Adrenal gland (tissue), 12 donors: ENCODE results near the gene CDH16. TPM values are rescaled to one million over a fixed set of nuclear protein-coding genes. Genes with fewer than 3 reads are reported as not detected.

Experiments used
- DNase-seq, 7 donors: peaks; one replicate each; pipeline ENCODE4 v3.0.0-alpha.2; 2019 to 2020
- H3K27ac ChIP-seq, 5 donors: fragments of 200-600 bp; sonication (generic) in 4 of 5; 1 replicate in 3 of 5; 2 replicates in 2 of 5; pipeline versions ENCODE4 v1.5.1 to v1.8.0; 2016 to 2020; ENCODE audit warnings: mild to moderate bottlenecking in 1 of 5
- H3K27me3 ChIP-seq: fragments of 200-600 bp; 2 replicates; pipeline ENCODE4 v1.8.0; 2021
- H3K36me3 ChIP-seq, 2 donors: fragments of 200-600 bp; replicated peaks in 1 of 2; 1 replicate in 1 of 2; 2 replicates in 1 of 2; pipeline versions ENCODE4 v1.5.1 to v1.8.0; 2018 to 2022
- H3K4me1 ChIP-seq, 2 donors: fragments of 200-600 bp; replicated peaks in 1 of 2; 1 replicate in 1 of 2; 2 replicates in 1 of 2; pipeline versions ENCODE4 v1.5.1 to v1.8.0; 2018 to 2021
- H3K4me3 ChIP-seq, 4 donors: fragments of 200-600 bp; sonication (generic) in 3 of 4; one replicate each; pipeline ENCODE4 v1.5.1; 2016 to 2018
- H3K9me3 ChIP-seq, 3 donors: fragments of 200-600 bp; sonication (generic) in 1 of 3; replicated peaks in 1 of 3; 1 replicate in 2 of 3; 2 replicates in 1 of 3; pipeline versions ENCODE4 v1.5.1 to v1.8.0; 2016 to 2021
- POLR2A ChIP-seq, 2 donors: fragments of 450-650 bp; IDR thresholded peaks; one replicate each; pipeline ENCODE4 v1.6.1; 2017; ENCODE audit warnings: antibody characterized with exemption in 2 of 2, mild to moderate bottlenecking in 2 of 2, moderate library complexity in 1 of 2
- WGBS, 4 donors: extraction: QIAGEN DNeasy Blood & Tissue Kit in 2 of 4; methylation state at CpG; one replicate each; pipeline versions ENCODE4 v1.1.5 to v1.1.7; 2013 to 2017; 5-methylcytosine and 5-hydroxymethylcytosine counted together
- intact Hi-C, 2 donors: fragments of 100-400 bp; cut with DNase I; formaldehyde crosslinking; loops; one replicate each; pipeline versions ENCODE4 v1.14.1 to v1.15.0; 2022 to 2023
- polyA plus RNA-seq, 3 donors: library from polyadenylated mRNA; stranded (reverse); fragments of 200-250 nt in 2 of 3; fragments of 350-450 nt in 1 of 3; fragmentation: Illumina TruSeq in 1 of 3; extraction: RNeasy Lipid Tissue Mini Kit (QIAGEN cat#74804) in 1 of 3; gene quantifications; one replicate each; pipeline ENCODE4 v1.2.3, GENCODE V29; 2013 to 2014
- total RNA-seq, 9 donors: library from RNA; depleted of rRNA in 4 of 9; stranded (reverse); fragments of >200 nt in 4 of 9; fragments of 120-200 nt in 1 of 9; fragmentation: NEBNext Ultra II Directional in 1 of 9; extraction: Animal tissue kit (Norgen Biotek cat#: 25700) in 1 of 9; gene quantifications; one replicate each; pipeline versions ENCODE4 v1.1.0 to v1.2.4, GENCODE V29; 2013 to 2023
- TF ChIP-seq, protein P1 (sequence below), 6 experiments: fragments of 450-650 bp in 4 of 6; fragments of 200-600 bp in 2 of 6; sonication (generic) in 1 of 6; IDR thresholded peaks; 1 replicate in 5 of 6; 2 replicates in 1 of 6; pipeline versions ENCODE4 v1.5.1 to v1.8.0; 2016 to 2021; ENCODE audit warnings: antibody characterized with exemption in 6 of 6, mild to moderate bottlenecking in 2 of 6, moderate library complexity in 1 of 6
- donor health status: healthy with polysubstance abuse.
- donor health status: Bipolar disorder and iron deficiency.
- donor health status: DM: yes; HTN: yes; CAD: no.
- donor health status: DM: no; HTN: no; CAD: no.
- donor health status: DM: no; HTN: no; CAD: no.
- donor health status: DM: yes; HTN: yes; CAD: no.

The CDH16 gene
- total and polyA plus RNA-seq, 12 donors = 0.69 TPM; not detected in 11

DNA sequence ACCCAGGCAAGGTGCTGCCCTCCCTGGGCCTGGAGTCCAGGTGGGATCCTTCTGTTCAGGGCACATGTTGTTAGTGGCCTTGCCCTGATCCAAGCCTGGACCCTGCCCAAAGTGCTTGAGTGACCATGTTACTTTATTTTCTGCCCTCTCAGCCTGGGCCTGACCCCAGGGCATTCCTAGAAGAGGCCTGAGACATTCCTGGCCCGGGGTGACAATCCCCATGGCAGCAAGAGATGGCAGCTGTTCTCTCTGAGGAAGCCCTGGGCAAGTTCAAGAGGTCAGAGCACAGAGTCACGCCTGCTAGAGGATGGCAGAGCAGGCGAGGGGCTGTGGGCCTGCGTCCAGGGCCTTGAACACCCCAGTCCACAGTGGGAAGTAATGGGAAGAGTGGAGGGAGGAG lies 5.0 kb downstream of the CDH16 start:
- Histone ChIP-seq H3K36me3 (no peaks in the 10 kb centered on the region), H3K9me3 (no peaks in the 10 kb centered on the region), H3K27me3 (no peaks in the 10 kb centered on the region), H3K4me3 (no peak overlapping the region), H3K4me1 (no peaks in the 10 kb centered on the region), H3K27ac (no peak overlapping the region)
- intact Hi-C loops = no loop called here
- 60 to 85% (median 79%) methylated on average over 2 to 4 of the region's 4 CpGs for WGBS, 4 donors
- no peak for DNase-seq
- TF ChIP-seq POLR2A (IDR thresholded peaks at IDR 0.05) = no peak
- TF ChIP-seq, protein P1, sequence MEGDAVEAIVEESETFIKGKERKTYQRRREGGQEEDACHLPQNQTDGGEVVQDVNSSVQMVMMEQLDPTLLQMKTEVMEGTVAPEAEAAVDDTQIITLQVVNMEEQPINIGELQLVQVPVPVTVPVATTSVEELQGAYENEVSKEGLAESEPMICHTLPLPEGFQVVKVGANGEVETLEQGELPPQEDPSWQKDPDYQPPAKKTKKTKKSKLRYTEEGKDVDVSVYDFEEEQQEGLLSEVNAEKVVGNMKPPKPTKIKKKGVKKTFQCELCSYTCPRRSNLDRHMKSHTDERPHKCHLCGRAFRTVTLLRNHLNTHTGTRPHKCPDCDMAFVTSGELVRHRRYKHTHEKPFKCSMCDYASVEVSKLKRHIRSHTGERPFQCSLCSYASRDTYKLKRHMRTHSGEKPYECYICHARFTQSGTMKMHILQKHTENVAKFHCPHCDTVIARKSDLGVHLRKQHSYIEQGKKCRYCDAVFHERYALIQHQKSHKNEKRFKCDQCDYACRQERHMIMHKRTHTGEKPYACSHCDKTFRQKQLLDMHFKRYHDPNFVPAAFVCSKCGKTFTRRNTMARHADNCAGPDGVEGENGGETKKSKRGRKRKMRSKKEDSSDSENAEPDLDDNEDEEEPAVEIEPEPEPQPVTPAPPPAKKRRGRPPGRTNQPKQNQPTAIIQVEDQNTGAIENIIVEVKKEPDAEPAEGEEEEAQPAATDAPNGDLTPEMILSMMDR (IDR thresholded peaks at IDR 0.05) = no peak

DNA sequence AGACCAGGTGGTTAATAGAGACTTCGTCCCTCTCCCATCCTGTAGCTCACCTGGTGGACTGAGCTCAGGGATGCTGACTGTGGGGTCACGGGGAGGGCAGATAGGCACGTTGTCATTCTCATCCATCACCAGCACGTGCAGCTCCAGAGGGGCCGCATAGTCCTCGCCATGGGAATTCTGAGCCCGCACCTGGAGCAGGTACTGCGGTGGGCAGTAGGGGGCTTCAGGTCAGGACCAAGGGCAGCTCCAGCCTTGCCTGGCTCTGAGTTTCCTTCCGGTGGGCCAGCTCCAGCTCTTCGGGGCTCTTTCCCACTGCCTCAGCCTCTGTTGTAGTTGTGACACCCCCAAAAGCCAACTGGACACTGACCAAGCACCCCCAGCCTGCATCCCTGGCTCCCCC lies 5.6 kb downstream of the CDH16 start:
- no peaks in the 10 kb centered on the region for H3K9me3 ChIP-seq
- TF ChIP-seq POLR2A (IDR thresholded peaks at IDR 0.05) = no peak
- TF ChIP-seq, protein P1 (IDR thresholded peaks at IDR 0.05) = no peak
- no peak for DNase-seq
- H3K27ac ChIP-seq = no peak overlapping the region
- no peak overlapping the region for H3K4me3 ChIP-seq
- no peaks in the 10 kb centered on the region for H3K36me3 ChIP-seq
- no peaks in the 10 kb centered on the region for H3K4me1 ChIP-seq
- 51 to 64% (median 58%) methylated on average over 9 to 10 of the region's 10 CpGs for WGBS, 4 donors
- no peaks in the 10 kb centered on the region for H3K27me3 ChIP-seq
- intact Hi-C loops = no loop called here

DNA sequence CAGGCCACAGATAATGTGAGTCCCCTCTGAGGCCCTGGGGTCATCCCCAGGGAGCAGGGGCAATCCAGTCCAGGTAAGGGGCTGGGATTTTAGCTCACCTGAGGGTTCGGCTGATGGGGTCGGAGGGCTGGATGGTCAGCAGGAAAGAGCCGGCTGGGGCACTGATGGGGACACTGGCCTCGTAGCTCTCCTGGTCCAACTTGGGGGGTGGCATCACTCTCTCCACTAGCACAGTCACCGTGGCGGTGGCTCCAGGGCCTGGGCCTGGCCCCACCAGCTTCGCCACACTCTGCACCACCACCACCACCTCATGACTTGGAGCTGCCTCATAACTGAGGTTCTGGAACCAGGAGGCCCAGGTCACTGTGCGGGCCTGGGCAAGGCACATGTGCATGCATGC lies 6.9 kb downstream of the CDH16 start:
- TF ChIP-seq, protein P1 (IDR thresholded peaks at IDR 0.05) = no peak
- no peak for TF ChIP-seq POLR2A (IDR thresholded peaks at IDR 0.05)

DNA sequence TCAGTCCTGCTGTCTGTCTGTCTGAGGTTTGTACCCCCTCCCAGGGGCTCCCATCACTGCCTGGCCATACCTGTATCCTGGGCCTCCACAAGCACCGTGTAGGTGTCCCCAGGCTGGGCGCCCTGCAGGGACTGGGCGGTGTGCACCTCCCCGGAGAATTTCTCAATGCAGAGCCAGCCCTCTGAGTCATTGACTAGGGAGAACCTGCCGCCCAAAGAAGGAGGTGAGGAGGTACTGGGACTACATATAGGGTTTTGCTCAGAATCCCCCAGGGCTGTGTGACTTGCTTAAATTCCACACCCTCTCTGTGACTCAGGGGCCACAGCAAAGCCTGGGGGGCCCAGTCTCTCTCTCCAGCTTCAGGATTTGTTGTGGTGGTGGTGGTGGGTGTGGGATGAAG lies 7.6 kb downstream of the CDH16 start:
- no peak for DNase-seq
- WGBS, 4 donors = 44 to 89% (median 74%) methylated on average over 3 to 5 of the region's 5 CpGs; no CpG with 5 or more reads in 1 of the 4 donors
- TF ChIP-seq POLR2A (IDR thresholded peaks at IDR 0.05) = no peak
- TF ChIP-seq, protein P1 (IDR thresholded peaks at IDR 0.05) = no peak
- Histone ChIP-seq H3K9me3 (no peaks in the 10 kb centered on the region), H3K27ac (no peak overlapping the region), H3K4me1 (no peaks in the 10 kb centered on the region), H3K36me3 (no peaks in the 10 kb centered on the region), H3K4me3 (no peak overlapping the region), H3K27me3 (no peaks in the 10 kb centered on the region)
- intact Hi-C loops = no loop called here

More for the DNA sequence above, 6.9 kb downstream of the CDH16 start:
- 92 to 96% (median 95%) methylated on average over 5 to 8 of the region's 8 CpGs for WGBS, 4 donors
- Histone ChIP-seq H3K27me3 (no peaks in the 10 kb centered on the region), H3K4me3 (no peak overlapping the region), H3K4me1 (no peaks in the 10 kb centered on the region), H3K9me3 (no peaks in the 10 kb centered on the region), H3K27ac (no peak overlapping the region), H3K36me3 (no peaks in the 10 kb centered on the region)
- intact Hi-C loops = no loop called here
- DNase-seq = no peak
